ENCODE results near the gene TRIM27.
A peak's percentile ranks its signal among the peaks of the same experiment; 100 is the strongest.
"Not testable (repeated sequence)": the region's sequence is repeated elsewhere in the genome, so short reads cannot be mapped to it uniquely, and the experiment has no call there.

Gene TRIM27

DNA sequence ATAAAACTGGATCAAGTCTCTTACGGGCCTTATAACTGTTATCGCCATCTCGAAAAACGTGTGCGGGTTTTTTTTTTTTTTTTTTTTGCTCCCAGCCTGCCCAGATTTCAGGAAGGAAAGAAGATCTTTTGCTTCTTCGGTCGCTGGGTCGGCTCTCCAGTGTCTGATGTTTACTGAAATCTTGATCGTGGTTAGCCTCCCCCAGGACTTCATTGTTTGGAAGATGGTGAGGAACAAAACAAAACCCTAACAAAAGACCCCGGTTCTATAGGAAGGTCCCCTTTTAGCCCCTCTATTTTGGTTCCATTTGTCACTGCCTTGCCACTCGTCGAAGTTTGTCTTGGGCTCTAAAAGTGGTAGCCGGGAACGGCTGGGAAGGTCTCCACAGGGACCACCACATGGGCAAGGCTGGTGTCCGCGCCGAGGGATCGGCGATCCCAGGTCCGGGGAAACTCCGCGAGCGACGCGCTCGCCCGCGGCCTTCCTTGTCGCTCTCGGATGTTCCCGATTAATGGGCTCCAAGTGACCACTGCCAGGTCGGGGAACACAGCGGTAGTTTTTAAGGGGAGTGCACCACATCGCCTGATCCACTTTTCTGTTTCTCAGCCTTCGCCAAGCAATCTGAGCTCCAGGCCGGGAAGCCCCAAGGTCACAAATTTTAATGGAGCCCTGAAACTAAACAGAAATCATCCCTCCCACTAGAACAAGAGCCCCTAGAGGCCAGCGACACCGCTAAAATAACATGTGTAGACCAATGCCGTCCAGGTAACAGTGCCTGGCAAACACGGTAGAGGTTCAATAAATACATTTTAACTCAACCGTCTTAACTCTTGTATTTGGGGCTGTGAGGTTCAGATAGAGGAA lies 27.0 kb downstream of the TRIM27 start:
- DNase-seq (ENCODE audit: low read depth in 1 of 2, low spot score in 1 of 2), result peak in 1 of 2 donors; percentile 4

DNA sequence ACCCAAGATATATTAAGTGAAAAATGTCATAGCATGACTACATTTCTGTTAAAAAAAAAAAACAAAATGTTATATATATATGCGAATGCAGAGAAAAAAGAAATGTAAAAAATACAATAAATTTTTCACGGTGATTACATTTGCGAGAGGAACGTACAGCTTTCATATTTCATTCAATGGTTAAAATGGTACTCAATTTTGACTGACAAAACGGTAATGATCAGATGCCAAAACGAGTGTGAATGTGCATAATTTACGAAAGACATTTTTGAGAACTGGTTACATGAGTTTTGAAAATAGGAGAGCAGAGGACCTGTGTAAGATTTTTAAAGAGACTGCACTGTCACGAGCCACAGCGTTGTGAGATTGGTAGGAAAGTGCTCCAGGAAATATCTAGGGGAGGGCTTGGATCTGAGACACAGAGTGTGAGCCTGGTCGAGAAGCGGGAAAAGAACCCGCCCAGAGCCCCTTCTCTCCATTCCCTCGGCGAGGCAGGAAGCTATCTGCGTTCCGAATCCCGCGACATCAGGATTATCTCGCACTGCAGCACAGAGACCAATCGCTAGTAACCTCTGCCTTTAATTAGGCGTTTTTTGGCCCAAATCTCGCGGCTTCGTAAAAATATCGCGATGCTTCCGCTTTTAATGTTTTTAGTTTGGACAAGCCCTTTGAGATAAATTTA lies 28.5 kb downstream of the TRIM27 start:
- DNase-seq (ENCODE audit: low read depth in 1 of 2, low spot score in 1 of 2), result peak; percentile 71 to 94

- no peak for DNase-seq (ENCODE audit: low read depth in 1 of 2, low spot score in 1 of 2)
These were observed 30.5 kb downstream of the TRIM27 start for GRCh38 chr6:28893172-28893799.

- no peak for DNase-seq (ENCODE audit: low read depth in 1 of 2, low spot score in 1 of 2)
These were observed 31.3 kb downstream of the TRIM27 start for GRCh38 chr6:28892525-28892924.

DNA sequence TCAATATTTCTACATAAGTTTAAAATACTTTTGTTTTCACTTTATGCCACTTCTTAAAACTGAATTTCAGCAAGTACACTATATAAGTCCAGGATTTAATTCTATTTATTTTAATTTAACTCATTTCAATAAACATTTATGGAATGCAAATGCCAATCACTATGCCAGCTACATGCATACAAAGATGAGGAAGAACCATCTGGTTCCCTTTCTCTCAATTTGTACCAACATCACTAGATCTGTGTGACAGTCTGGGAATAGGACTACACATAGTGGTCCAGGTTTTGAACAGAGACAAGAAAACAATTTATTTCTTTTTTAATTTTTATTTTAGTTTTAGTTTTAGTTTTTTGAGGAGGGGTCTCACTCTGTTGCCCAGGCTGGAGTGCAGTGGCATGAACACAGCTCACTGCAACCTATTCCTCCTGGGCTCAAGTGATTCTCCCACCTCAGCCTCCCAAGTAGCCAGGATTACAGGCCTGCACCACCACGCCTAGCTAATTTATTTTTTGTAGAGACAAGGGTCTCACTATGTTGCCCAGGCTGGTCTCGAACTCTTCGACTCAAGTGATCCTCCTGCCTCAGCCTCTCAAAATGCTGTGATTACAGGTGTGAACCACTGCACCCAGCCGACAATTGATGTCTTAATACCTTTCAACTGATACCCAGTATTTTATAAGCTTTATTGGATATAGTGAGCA lies 35.8 kb downstream of the TRIM27 start:
- DNase-seq (ENCODE audit: low read depth in 1 of 2, low spot score in 1 of 2), result no peak

DNA sequence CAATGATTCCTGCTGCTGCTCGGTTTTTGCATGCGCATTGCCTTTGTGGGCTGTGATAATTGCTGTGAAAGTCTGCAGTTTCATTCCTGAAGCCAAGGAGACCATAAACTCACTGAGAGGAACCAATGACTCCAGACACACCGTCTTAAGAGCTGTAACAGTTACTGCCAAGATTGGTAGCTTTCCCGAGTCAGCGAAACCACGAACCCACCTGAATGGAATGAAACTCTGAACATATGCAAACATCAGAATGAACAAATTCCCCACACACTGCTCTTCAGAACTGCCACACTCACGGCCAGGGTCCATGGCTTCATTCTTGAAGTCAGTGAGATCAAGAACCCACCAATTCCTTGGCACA lies 37.7 kb downstream of the TRIM27 start:
- no peak for DNase-seq (ENCODE audit: low read depth in 1 of 2, low spot score in 1 of 2)

- DNase-seq (ENCODE audit: low read depth in 1 of 2, low spot score in 1 of 2), result peak in 1 of 2 donors; percentile 68
These were observed 39.2 kb downstream of the TRIM27 start for GRCh38 chr6:28884423-28885131.

DNA sequence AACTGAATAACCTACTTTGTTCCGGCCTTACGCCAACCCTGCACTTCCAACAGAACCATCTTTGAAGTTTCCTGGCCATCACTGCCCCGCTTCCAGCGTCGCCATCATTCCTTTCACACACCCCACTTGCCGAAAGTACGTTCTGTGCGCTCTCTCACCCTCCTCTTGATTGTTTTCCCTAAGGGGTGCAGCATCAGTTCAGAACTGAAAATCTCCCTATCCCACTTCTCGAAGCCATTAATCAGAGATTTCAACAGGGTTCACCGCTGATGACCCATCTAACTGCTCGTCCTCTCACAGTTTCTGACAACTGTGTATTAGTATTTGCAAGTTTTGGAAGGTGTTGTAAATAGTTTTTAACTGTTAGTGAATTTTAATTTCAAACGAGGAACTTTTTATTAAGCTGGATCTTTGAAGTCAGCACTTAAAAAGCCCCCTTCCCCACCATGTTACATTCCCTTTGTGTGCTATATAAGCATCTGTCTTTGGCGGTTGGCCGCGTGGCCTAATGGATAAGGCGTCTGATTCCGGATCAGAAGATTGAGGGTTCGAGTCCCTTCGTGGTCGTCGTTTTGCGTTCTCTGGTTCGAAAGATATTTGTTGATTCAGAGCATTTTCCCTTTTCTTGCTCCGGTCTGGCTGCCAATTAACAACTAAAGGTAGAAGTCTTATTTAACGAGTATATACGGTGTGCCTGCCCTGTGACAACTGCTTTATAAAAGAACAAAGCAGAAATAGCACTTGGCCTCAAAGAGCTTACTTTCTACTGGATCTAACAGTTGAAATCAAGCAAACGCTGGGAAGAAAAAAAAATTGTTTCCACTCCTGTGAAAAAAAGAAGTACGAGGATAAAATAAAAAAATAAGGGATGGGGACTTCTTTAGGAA lies 42.6 kb downstream of the TRIM27 start:
- DNase-seq (ENCODE audit: low read depth in 1 of 2, low spot score in 1 of 2), result peak; percentile 63 to 67

GRCh38 chr6:28880519-28880893 lies 43.3 kb downstream of the TRIM27 start:
- no peak for DNase-seq (ENCODE audit: low read depth in 1 of 2, low spot score in 1 of 2)

DNA sequence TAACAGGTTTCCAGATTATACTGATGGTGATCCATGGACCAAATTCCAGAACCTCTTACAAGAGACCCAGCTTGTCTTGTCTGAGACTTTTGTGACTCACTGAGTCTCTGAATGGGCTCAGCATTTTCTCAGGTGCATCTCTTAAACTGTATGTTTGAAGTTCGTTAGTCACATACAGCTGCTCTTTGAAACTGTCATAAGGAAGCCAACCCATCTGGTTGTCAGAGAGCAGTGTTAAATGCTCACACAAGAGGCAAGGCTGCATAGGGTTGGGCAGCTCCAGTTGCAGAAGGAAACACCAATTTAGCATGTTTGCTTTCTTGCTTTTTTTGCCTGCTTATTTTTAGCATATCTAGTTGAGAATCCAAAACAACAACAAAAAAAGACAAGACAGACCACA lies 47.1 kb downstream of the TRIM27 start:
- no peak for DNase-seq (ENCODE audit: low read depth in 1 of 2, low spot score in 1 of 2)

- DNase-seq (ENCODE audit: low read depth in 1 of 2, low spot score in 1 of 2), result no peak
These were observed 48.5 kb downstream of the TRIM27 start for GRCh38 chr6:28875191-28875747.

DNA sequence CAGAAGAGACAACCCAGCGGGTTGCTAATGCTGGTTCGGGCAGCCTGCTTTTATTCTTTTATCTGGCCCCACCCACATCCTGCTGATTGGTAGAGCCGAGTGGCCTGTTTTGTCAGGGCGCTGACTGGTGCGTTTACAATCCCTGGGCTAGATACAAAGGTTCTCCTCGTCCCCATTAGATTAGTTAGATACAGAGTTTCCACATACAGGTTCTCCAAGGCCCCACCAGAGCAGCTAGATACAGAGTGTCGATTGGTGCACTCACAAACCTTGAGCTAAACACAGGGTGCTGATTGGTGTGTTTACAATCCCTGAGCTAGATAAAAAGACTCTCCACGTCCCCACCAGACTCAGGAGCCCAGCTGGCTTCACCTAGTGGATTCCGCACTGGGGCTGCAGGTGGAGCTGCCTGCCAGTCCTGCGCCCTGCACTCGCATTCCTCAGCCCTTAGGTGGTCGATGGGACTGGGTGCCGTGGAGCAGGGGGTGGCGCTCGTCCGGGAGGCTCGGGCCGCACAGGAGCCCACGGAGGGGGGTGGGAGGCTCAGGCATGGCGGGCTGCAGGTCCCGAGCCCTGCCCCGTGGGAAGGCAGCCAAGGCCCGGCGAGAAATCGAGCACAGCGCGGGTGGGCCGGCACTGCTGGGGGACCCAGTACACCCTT lies 51.5 kb downstream of the TRIM27 start:
- not testable (repeated sequence) for DNase-seq (ENCODE audit: low read depth in 1 of 2, low spot score in 1 of 2)

- no peak for DNase-seq (ENCODE audit: low read depth in 1 of 2, low spot score in 1 of 2)
These were observed 52.2 kb downstream of the TRIM27 start for GRCh38 chr6:28871335-28872156.

GRCh38 chr6:28868873-28869272 lies 54.9 kb downstream of the TRIM27 start:
- DNase-seq (ENCODE audit: low read depth in 1 of 2, low spot score in 1 of 2), result no peak

GRCh38 chr6:28867086-28867409 lies 56.7 kb downstream of the TRIM27 start:
- no peak for DNase-seq (ENCODE audit: low read depth in 1 of 2, low spot score in 1 of 2)

- peak; percentile 60 to 61 for DNase-seq (ENCODE audit: low read depth in 1 of 2, low spot score in 1 of 2)
These were observed 57.3 kb downstream of the TRIM27 start for GRCh38 chr6:28866205-28867085.
